K562 (cell line): ENCODE results near the gene MCC. TPM values are rescaled to one million over a fixed set of nuclear protein-coding genes. Genes with fewer than 3 reads are reported as not detected.

ENCODE experiments used
- ATAC-seq: fragments of 200-7000 bp; cut with Tn5 transposase; 3 replicates; pipeline ENCODE4 v1.9.1; 2020; ENCODE audit warnings: moderate library complexity
- BruUV-seq: library from RNA; stranded (reverse); fragments of 400-500 nt; replicated peaks from 2 replicates; lab custom pipeline; 2021; lab: Mats Ljungman, UMichigan
- CTCF ChIA-PET: fragments of 300-600 bp; formaldehyde crosslinking; extraction: SDS; loops from one replicate; lab custom pipeline; 2021; ENCODE audit warnings: low intra/inter-chr PET ratio; lab: Yijun Ruan, JAX
- POLR2A ChIA-PET: fragments of 300-600, 350-650 bp; sonication (Branson Sonifier 250); formaldehyde crosslinking; extraction: SDS; loops from one replicate; lab custom pipeline; 2021; ENCODE audit warnings: antibody characterized with exemption, inconsistent platforms; lab: Yijun Ruan, JAX
- DNase-seq, 4 experiments: peaks; one replicate each; pipeline versions ENCODE4 v3.0.0 to v3.0.0-alpha.2; 2011 to 2018; ENCODE audit warnings: low spot score in 3 of 4, mixed read lengths in 3 of 4; ENCODE audit errors: extremely low read depth in 1 of 4
- FAIRE-seq: peaks from 2 replicates; lab custom pipeline; 2011; peaks lifted over from hg19 to GRCh38; lab: Jason Lieb, UNC
- H2AFZ ChIP-seq: 2 replicates; pipeline ENCODE4 v1.6.0; 2011; ENCODE audit warnings: low read depth, low read length, control low read depth, inconsistent platforms
- H3K27ac ChIP-seq: fragments of 200-600 bp; 3 replicates; pipeline ENCODE4 v1.8.0; 2011; ENCODE audit warnings: low read depth, mild to moderate bottlenecking, control low read depth, inconsistent platforms, low read length, moderate library complexity, mixed read lengths; ENCODE audit errors: extremely low read depth
- H3K27me3 ChIP-seq, 2 experiments: fragments of 300-600 bp in 1 of 2; 2 replicates in 1 of 2; 3 replicates in 1 of 2; pipeline versions ENCODE4 v1.6.0 to v1.8.0; 2011; ENCODE audit warnings: inconsistent platforms in 2 of 2, low read length in 2 of 2, mild to moderate bottlenecking in 1 of 2, mixed read lengths in 1 of 2, moderate library complexity in 1 of 2; ENCODE audit not compliant: control insufficient read depth in 2 of 2, insufficient read depth in 2 of 2
- H3K36me3 ChIP-seq: fragments of 300-600 bp; 3 replicates; pipeline ENCODE4 v1.8.0; 2011; ENCODE audit warnings: mild to moderate bottlenecking, low read length, inconsistent platforms; ENCODE audit not compliant: control insufficient read depth, insufficient read depth
- H3K4me1 ChIP-seq, 2 experiments: fragments of 200-600 bp in 1 of 2; replicated peaks in 1 of 2; 2 replicates in 1 of 2; 3 replicates in 1 of 2; pipeline versions ENCODE4 v1.5.1 to v1.8.0; 2011; ENCODE audit warnings: inconsistent platforms in 2 of 2, low read length in 2 of 2, mild to moderate bottlenecking in 1 of 2, mixed read lengths in 1 of 2, moderate library complexity in 1 of 2; ENCODE audit not compliant: control insufficient read depth in 2 of 2, insufficient read depth in 2 of 2
- H3K4me2 ChIP-seq: 2 replicates; pipeline ENCODE4 v1.6.1; 2011; ENCODE audit warnings: low read length, control low read depth, inconsistent platforms, mixed read lengths; ENCODE audit not compliant: insufficient read depth
- H3K4me3 ChIP-seq: fragments of 200-600 bp; sonication (generic), shearing (Covaris generic); 2 replicates; pipeline ENCODE4 v1.5.1; 2016; ENCODE audit warnings: control low read depth, inconsistent platforms
- H3K79me2 ChIP-seq: fragments of 200-600 bp; 3 replicates; pipeline ENCODE4 v1.8.0; 2011; ENCODE audit warnings: low read length, inconsistent platforms; ENCODE audit not compliant: control insufficient read depth, insufficient read depth
- H3K9ac ChIP-seq, 2 experiments: 2 replicates each; pipeline versions ENCODE4 v1.6.0 to v1.6.1; 2011; ENCODE audit warnings: low read depth in 2 of 2, low read length in 2 of 2, control low read depth in 1 of 2, inconsistent platforms in 1 of 2, mild to moderate bottlenecking in 1 of 2, mixed read lengths in 1 of 2; ENCODE audit not compliant: insufficient read depth in 1 of 2
- H3K9me1 ChIP-seq: one replicate; pipeline ENCODE4 v1.6.0; 2011; ENCODE audit warnings: inconsistent platforms, mild to moderate bottlenecking, low read length, moderate library complexity; ENCODE audit not compliant: control insufficient read depth, insufficient read depth
- H3K9me3 ChIP-seq: replicated peaks from 2 replicates; pipeline ENCODE4 v1.5.1; 2011; ENCODE audit warnings: low read depth, low read length, inconsistent platforms; ENCODE audit not compliant: control insufficient read depth, insufficient read depth
- H4K20me1 ChIP-seq: replicated peaks from 2 replicates; pipeline ENCODE4 v1.6.1; 2011; ENCODE audit warnings: low read length, inconsistent platforms, mixed read lengths; ENCODE audit not compliant: control insufficient read depth, insufficient read depth
- ATF1 ChIP-seq, 2 experiments: fragments of 450-650 bp in 1 of 2; IDR thresholded peaks; 2 replicates each; pipeline ENCODE4 v1.6.1; 2016; ENCODE audit warnings: missing compliant biosample characterization in 1 of 2, missing genetic modification characterization in 1 of 2
- C11orf30 ChIP-seq: fragments of 450-650 bp; IDR thresholded peaks from 2 replicates; pipeline ENCODE4 v1.6.1; 2016; ENCODE audit warnings: low read depth, mild to moderate bottlenecking
- MCM2 ChIP-seq: fragments of 450-650 bp; IDR thresholded peaks from 2 replicates; pipeline ENCODE4 v1.6.1; 2017; ENCODE audit warnings: low read depth, mild to moderate bottlenecking
- NFIC ChIP-seq: fragments of 450-650 bp; IDR thresholded peaks from 2 replicates; pipeline ENCODE4 v1.6.1; 2017; ENCODE audit warnings: mild to moderate bottlenecking, inconsistent platforms
- NFIX ChIP-seq: fragments of 250-450 bp; sonication (Bioruptor Pico); IDR thresholded peaks from 2 replicates; pipeline ENCODE4 v1.4.0; 2020; ENCODE audit warnings: low read depth, mild to moderate bottlenecking, moderate library complexity
- RB1 ChIP-seq: fragments of 450-650 bp; IDR thresholded peaks from 2 replicates; pipeline ENCODE4 v1.6.1; 2017; ENCODE audit warnings: low read depth, mild to moderate bottlenecking
- RREB1 ChIP-seq: fragments of 250-450 bp; sonication (Bioruptor Pico); IDR thresholded peaks from 2 replicates; pipeline ENCODE4 v1.4.0; 2020
- WGBS: fragments of 100-300 bp; shearing (Covaris generic); methylation state at CpG from one replicate; pipeline ENCODE4 v1.1.6; 2016; ENCODE audit warnings: low coverage, mixed read lengths; ENCODE audit not compliant: insufficient coverage; ENCODE audit errors: missing lambda C conversion rate; 5-methylcytosine and 5-hydroxymethylcytosine counted together
- in situ Hi-C: fragments of 300-500 bp; cut with MboI; formaldehyde crosslinking; loops from 4 replicates; pipeline ENCODE4 v1.15.0; 2018; ENCODE audit warnings: inconsistent platforms, mixed read lengths
- intact Hi-C: fragments of 100-400 bp; cut with micrococcal nuclease; formaldehyde crosslinking; loops from 2 replicates; pipeline ENCODE4 v1.14.2; 2022
- polyA plus RNA-seq, 8 experiments: library from polyadenylated mRNA; depleted of rRNA in 4 of 8; stranded (reverse) in 5 of 8; unstranded in 3 of 8; fragments of >200 nt; fragmentation: Nextera tagmentation in 2 of 8; fragmentation: Illumina TruSeq in 1 of 8; extraction: Ambion mirVana in 2 of 8; extraction: Trizol in 1 of 8; gene quantifications; 2 replicates each; pipeline versions ENCODE4 v1.2.1 to v1.2.3, GENCODE V29; 2011 to 2014; ENCODE audit warnings: inconsistent platforms in 1 of 8, missing spikeins in 1 of 8
- total RNA-seq, 7 experiments: library from RNA; depleted of rRNA in 6 of 7; stranded (reverse); fragments of >200 nt in 6 of 7; fragmentation: Illumina TruSeq in 2 of 7; extraction: Trizol in 2 of 7; gene quantifications; 2 replicates each; pipeline versions ENCODE4 v1.2.1 to v1.2.3, GENCODE V29; 2011 to 2021; ENCODE audit warnings: low replicate concordance in 1 of 7

The MCC gene
- total and polyA plus RNA-seq, 9 of the 15 experiments (the other 6 are each of a cell fraction or from before 2014, with no cell fraction given), result 0.04 to 0.24 (median 0.06) TPM; not detected in 1

- CTCF ChIA-PET, result no interaction called here
- FAIRE-seq (no peak), DNase-seq (no peak), ATAC-seq (0 out of 3 replicates have a peak, but pooled peaks have one; percentile 7)
- TF ChIP-seq C11orf30 (no peak), NFIX (CRISPR knock-in tag) (peak; percentile 49; the same call in 1 of the 2 replicates), RREB1 (CRISPR knock-in tag) (no peak), ATF1 (CRISPR knock-in tag; IDR thresholded peaks at IDR 0.05) (no peak), ATF1 (tag; IDR thresholded peaks at IDR 0.05) (no peak), RB1 (no peak), MCM2 (no peak), NFIC (peak; percentile 80)
- intact Hi-C loops, result no loop called here
- Histone ChIP-seq H3K27me3 (peaks cover 13 to 22% of the 10 kb centered on the region in 2 experiments; a peak in 4 of 5 replicates), H3K9ac (no peak overlapping the region), H3K4me3 (no peak overlapping the region), H3K9me1 (no peaks in the 10 kb centered on the region), H3K36me3 (no peaks in the 10 kb centered on the region), H3K9me3 (no peaks in the 10 kb centered on the region), H3K27ac (no peak overlapping the region), H4K20me1 (no peaks in the 10 kb centered on the region), H3K79me2 (no peaks in the 10 kb centered on the region), H3K4me1 (no peaks in the 10 kb centered on the region; a peak in 1 of 5 replicates), H2AFZ (no peak overlapping the region), H3K4me2 (no peak overlapping the region)
- 25% methylated on average over 2 of the region's 2 CpGs for WGBS
- POLR2A ChIA-PET, result interaction anchor here (0.5 to 1.0 kb wide), 4 partner anchors 17 to 283 kb away, joined by 3 to 4 read pairs (median 3); no protein-coding TSS in a partner anchor
- no TSS peak for BruUV-seq
- in situ Hi-C loops, result no loop called here
Measured at GRCh38 chr5:113095831-113096230, 392.4 kb downstream of the MCC start.
